Calu3 (cell line): Measurements from ENCODE around the gene CPTP. TPM values are rescaled to one million over a fixed set of nuclear protein-coding genes. Genes with fewer than 3 reads are reported as not detected.
A peak's percentile ranks its signal among the peaks of the same experiment; 100 is the strongest.

Experiments
- BruUV-seq: library from RNA; stranded (reverse); fragments of 400-500 nt; replicated peaks from 2 replicates; lab custom pipeline; 2021; lab: Mats Ljungman, UMichigan
- CTCF ChIA-PET: fragments of 300-600 bp; sonication (Branson Sonifier 250); formaldehyde crosslinking; loops from one replicate; lab custom pipeline; 2022; ENCODE audit warnings: antibody characterized with exemption; lab: Charles Lee
- DNase-seq: peaks from one replicate; pipeline ENCODE4 v3.0.0; 2022
- H3K27ac Mint-ChIP-seq: one replicate; pipeline ENCODE4 v1.8.0; 2022; ENCODE audit warnings: mixed read lengths; ENCODE audit not compliant: unreplicated experiment
- H3K27me3 Mint-ChIP-seq: one replicate; pipeline ENCODE4 v1.8.0; 2022; ENCODE audit warnings: mixed read lengths; ENCODE audit not compliant: unreplicated experiment
- H3K36me3 Mint-ChIP-seq: one replicate; pipeline ENCODE4 v1.8.0; 2022; ENCODE audit warnings: mild to moderate bottlenecking, moderate library complexity, mixed read lengths; ENCODE audit not compliant: insufficient read depth, unreplicated experiment
- H3K4me1 Mint-ChIP-seq: one replicate; pipeline ENCODE4 v1.8.0; 2022; ENCODE audit warnings: mild to moderate bottlenecking, low read depth, mixed read lengths; ENCODE audit not compliant: unreplicated experiment
- H3K4me3 Mint-ChIP-seq: one replicate; pipeline ENCODE4 v1.8.0; 2022; ENCODE audit warnings: mild to moderate bottlenecking, low read depth, moderate library complexity, mixed read lengths; ENCODE audit not compliant: unreplicated experiment
- H3K9me3 Mint-ChIP-seq: one replicate; pipeline ENCODE4 v1.8.0; 2022; ENCODE audit warnings: low read depth, mixed read lengths; ENCODE audit not compliant: unreplicated experiment
- intact Hi-C: fragments of 100-400 bp; cut with micrococcal nuclease; formaldehyde crosslinking; loops from one replicate; pipeline ENCODE4 v1.10.0; 2022; ENCODE audit not compliant: unreplicated experiment
- total RNA-seq: library from RNA; stranded (reverse); gene quantifications from 2 replicates; pipeline ENCODE4 v1.2.3, GENCODE V29; 2022
- TF ChIP-seq, protein P1 (sequence below): fragments of 200-600 bp; IDR thresholded peaks from one replicate; pipeline ENCODE4 v1.8.0; 2022; ENCODE audit warnings: antibody characterized with exemption; ENCODE audit not compliant: unreplicated experiment

CPTP gene
- total RNA-seq, 1 experiment from 2014 or later: 20.1 TPM

DNA sequence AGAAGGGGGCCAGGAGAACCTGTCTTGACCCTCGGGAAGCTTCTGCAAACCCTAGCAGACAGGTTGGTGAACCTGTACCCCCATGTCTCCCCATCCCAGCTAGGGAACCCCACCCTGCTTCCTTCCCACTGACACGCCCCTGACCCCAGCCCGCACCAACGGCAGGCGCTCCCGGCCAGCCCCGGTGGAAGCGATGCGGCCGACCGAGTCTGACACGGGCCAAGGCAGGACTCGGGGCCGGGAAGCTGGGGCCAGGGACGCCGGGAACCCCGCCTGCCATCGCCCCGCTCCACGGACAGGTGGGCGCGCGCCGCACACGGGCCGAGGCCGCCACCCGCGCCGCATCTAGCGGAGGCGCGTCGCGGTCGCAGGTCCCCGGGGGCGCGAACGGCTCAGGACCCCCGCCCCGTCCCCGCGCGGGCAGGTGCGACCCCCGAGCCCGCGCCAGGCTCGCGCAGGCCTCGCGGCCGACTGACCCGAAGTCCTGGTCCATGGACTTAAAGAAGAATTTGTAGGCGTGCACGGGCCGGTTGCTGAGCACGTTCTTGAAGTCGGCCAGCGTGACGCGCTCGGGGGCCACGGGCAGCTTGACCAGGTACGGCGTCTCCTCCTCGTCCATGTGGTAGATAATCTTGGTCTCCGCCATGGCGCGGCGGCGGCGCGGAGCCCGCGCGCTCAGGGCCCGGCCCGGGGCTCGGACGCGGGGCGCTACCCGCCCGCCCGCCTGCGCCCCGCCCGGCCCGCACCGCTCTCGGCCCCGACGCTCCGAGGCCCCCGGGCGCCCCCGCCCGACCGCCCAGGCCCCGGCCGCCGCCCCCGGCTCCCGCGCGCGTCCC is 24.0 kb downstream of the CPTP start:
- CTCF ChIA-PET: interaction anchor here (1.6 kb wide), 1 partner anchor 57 kb away, joined by 4 read pairs; no protein-coding TSS in a partner anchor
- no TSS peak for BruUV-seq
- H3K27ac Mint-ChIP-seq: peak overlapping the region; percentile 79
- intact Hi-C loops: no loop called here
- DNase-seq: no peak
- H3K9me3 Mint-ChIP-seq: no peaks in the 10 kb centered on the region
- peak overlapping the region; percentile 80 for H3K4me3 Mint-ChIP-seq
- no peaks in the 10 kb centered on the region for H3K27me3 Mint-ChIP-seq
- peaks cover 11% of the 10 kb centered on the region for H3K4me1 Mint-ChIP-seq
- TF ChIP-seq, protein P1, sequence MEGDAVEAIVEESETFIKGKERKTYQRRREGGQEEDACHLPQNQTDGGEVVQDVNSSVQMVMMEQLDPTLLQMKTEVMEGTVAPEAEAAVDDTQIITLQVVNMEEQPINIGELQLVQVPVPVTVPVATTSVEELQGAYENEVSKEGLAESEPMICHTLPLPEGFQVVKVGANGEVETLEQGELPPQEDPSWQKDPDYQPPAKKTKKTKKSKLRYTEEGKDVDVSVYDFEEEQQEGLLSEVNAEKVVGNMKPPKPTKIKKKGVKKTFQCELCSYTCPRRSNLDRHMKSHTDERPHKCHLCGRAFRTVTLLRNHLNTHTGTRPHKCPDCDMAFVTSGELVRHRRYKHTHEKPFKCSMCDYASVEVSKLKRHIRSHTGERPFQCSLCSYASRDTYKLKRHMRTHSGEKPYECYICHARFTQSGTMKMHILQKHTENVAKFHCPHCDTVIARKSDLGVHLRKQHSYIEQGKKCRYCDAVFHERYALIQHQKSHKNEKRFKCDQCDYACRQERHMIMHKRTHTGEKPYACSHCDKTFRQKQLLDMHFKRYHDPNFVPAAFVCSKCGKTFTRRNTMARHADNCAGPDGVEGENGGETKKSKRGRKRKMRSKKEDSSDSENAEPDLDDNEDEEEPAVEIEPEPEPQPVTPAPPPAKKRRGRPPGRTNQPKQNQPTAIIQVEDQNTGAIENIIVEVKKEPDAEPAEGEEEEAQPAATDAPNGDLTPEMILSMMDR: no peak
- H3K36me3 Mint-ChIP-seq: peaks cover 59% of the 10 kb centered on the region

DNA sequence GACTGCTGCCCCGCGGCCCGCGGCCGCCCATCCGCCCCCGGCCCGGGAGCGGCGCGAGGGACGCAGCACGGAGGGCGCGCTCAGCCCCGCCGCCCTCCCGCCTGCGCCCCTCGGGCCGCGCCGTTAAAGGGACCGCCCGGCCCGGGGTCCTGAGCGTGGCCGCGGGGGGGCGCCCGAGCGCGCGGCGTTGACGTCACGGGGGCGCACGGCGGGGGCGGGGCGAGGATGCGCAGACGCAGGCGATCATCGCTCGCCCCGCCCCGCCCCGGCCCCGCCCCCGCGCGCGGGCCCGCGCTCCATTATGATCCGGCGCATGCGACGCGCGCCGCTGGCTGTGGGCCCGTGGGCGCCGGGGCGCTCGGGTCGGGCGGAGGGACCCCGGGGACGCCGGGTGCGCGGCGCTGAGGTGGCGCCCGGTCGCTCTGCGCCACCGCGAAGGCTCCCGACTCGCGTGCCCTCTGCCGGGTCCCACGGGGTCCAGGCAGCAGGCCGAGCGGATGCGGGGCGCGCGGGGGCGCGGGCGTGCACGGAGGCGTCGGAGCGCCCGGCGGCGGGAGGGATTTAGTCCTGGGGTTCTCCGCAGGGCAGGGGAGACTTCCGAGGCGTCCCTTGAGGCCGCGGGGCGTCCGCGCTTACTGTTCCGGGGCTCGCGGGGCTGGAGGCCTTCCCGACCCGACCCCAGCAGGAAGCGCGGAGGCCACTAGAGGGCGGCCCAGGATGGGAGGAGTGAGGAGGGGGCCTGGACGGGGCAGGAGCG is 24.8 kb downstream of the CPTP start, which contains the start of gene DVL1:
Gene DVL1 (minus strand): TSS at position 163 of the 757 bp plus-strand sequence. CDS start 353 bp downstream, outside the sequence.
- H3K4me1 Mint-ChIP-seq: peaks cover 10% of the 10 kb centered on the region
- no peaks in the 10 kb centered on the region for H3K27me3 Mint-ChIP-seq
- BruUV-seq: no TSS peak
- TF ChIP-seq, protein P1: no peak
- H3K4me3 Mint-ChIP-seq: peak within 1 kb of the TSS; percentile 80
- CTCF ChIA-PET: no interaction called here
- no peaks in the 10 kb centered on the region for H3K9me3 Mint-ChIP-seq
- peak within 1 kb of the TSS; percentile 79 for H3K27ac Mint-ChIP-seq
- intact Hi-C loops: no loop called here
- H3K36me3 Mint-ChIP-seq: peaks cover 58% of the 10 kb centered on the region
- peak; percentile 74 for DNase-seq

DNA sequence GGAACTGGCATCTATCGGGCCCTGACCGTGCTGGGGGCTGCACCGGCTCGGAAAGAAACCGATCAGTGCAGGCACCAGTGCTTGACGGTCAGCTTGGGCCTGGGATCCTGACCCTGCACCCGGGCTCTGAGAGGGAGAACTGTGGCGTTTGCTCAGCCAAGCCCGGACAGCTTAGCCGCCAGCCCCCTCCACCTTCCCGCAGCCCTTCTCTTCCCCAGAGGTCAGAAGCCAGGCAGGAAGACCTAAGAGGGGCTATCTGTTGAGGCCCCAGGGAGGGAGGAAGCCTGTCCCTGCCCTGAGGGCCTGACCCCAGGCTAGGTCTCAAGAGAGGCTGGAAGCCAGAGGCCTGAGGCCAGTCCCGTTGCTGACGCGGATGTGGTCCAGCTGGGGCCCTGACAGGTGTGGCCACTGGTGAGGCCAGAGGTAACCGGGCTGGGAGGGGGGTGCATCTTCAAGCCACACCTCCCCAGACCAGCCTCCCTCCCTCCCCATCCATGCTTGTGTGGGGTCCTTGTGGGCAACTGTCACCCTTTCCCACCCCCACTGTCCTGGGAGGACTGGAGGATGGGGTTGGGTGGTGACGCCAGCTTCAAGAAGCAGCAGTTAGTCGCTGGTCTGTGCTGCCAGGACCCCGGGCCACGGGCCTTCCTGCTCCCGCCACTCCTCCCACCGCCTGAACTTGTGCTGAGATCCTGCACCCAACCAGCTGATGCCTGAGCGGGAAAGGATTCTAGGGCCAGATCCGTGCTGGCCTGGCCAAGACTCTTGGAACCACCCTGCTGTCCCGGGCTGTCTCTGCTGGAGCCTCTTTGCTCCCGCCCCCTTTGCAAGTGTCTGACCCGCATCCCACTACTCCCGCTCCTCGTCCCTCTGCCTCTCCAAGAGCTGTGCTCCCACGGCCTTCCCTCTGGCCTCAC is 27.2 kb downstream of the CPTP start:
- DNase-seq: no peak
- Mint-ChIP-seq H3K4me3 (peak overlapping the region; percentile 53), H3K36me3 (peaks cover 45% of the 10 kb centered on the region), H3K27me3 (no peaks in the 10 kb centered on the region), H3K9me3 (no peaks in the 10 kb centered on the region), H3K27ac (peak overlapping the region; percentile 54), H3K4me1 (peaks cover 7% of the 10 kb centered on the region)
- BruUV-seq: no TSS peak
- TF ChIP-seq, protein P1: no peak
- CTCF ChIA-PET: no interaction called here
- intact Hi-C loops: no loop called here
